HG02884 (cell line): ENCODE results near the gene PLPPR2.
"Not testable (repeated sequence)": the region's sequence is repeated elsewhere in the genome, so short reads cannot be mapped to it uniquely, and the experiment has no call there.

Source experiments
- ATAC-seq: cut with Tn5 transposase; IDR thresholded peaks from one replicate; pipeline ENCODE4 v1.9.1; 2021; ENCODE audit warnings: mild to moderate bottlenecking, moderate library complexity; ENCODE audit not compliant: unreplicated experiment

The PLPPR2 gene

GRCh38 chr19:11355160-11356073, at the start of gene PLPPR2:
TSS of gene PLPPR2 (plus strand) at chr19:11355432. CDS start at chr19:11357674, 2,242 bp downstream.
- no peak for ATAC-seq

- no peak for ATAC-seq
Observed at GRCh38 chr19:11306337-11306736, 48.9 kb upstream of the PLPPR2 start.

DNA sequence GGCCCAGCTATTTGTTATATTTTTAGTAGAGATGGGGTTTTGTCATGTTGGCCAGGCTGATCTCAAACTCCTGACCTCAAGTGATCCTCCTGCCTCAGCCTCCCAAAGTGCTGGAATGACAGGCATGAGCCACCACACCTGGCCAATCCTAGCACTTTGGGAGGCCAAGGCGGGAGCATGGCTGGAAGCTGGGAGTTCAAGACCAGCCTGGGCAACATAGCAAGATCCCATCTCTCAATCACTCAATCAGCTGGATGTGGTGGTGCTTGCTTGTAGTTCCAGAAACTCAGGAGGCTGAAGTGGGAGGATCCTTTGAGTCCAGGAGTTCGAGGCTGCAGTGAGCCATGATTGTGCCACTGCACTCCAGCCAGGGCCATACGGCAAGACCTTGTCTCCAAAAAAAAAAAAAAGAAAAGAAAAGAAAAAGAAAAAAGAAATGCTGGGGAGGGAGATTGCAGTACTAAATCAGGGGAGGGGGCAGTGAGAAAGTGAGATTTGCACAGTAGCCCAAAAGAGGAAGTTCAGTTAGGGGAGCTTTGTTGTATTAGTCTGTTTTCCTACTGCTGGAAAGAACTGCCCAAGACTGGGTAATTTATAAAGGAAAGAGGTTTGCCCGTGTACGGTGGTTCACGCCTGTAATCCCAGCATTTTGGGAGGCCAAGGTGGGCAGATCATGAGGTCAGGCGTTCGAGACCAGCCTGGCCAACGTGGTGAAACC, 34.8 kb upstream of the PLPPR2 start:
- ATAC-seq, result not testable (repeated sequence)

DNA sequence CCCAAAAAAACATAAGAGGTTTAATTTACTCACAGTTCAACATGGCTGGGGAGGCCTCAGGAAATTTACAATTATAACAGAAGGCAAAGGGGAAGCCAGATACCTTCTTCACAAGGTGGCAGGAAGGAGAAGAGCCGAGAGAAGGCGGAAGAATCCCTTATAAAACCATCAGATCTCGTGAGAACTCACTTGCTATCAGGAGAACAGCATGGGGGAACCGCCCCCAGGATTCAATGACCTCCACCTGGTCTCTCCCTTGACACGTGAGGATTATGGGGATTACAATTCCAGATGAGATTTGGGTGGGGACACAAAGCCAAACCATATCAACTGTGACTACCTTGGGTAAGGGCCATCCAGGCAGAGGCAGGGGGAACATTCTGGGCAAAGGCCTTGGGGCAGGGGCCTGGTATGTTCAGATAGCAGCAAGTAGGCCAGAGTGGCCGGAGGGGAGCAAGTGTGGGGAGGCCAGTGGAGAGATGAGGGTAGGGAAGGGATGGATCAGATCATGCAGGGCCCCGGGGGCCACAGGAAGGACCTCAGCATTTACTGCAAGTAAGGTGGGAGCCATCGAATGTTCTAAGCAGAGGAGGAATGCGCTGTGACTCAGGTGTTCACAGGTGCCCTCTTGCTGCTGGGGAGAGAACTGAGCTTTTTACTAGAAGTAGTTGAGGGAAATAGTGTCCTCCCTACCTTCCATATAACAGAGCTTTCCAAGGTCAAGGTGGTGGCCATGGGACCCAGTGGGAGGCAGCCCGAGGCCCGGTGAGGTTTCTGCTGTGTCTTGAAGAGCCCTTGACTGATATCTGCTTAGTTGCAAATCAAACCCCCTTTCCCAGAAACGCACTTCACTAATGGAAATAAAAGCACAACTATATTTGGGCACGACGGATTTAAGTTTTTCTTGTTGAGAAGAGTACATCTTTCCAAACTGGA, 33.8 kb upstream of the PLPPR2 start:
- ATAC-seq, result no peak

- ATAC-seq, result no peak
Observed at GRCh38 chr19:11322269-11323024, 32.8 kb upstream of the PLPPR2 start.

GRCh38 chr19:11323601-11324078, 31.6 kb upstream of the PLPPR2 start:
- ATAC-seq, result no peak

GRCh38 chr19:11324079-11324661, 31.1 kb upstream of the PLPPR2 start:
- ATAC-seq, result no peak

GRCh38 chr19:11324748-11325389, 30.4 kb upstream of the PLPPR2 start:
- no peak for ATAC-seq

DNA sequence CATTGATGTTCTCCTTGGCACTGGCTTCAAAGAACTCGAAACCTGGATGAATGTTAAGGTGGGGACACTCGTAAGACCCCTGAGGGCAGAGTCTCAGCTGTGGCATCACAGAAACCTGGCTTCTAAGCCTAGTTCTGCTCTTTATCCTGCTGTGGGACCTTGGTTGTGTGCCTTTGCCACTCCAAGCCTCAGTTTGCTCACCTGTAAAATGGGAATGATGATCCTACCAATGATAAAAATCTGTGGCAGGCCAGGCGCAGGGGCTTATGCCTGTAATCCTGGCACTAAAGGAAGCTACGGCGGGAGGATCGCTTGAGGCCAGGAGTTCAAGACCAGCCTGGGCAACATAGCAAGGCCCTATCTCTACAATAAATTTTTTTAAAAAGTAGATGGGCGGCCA, 29.7 kb upstream of the PLPPR2 start:
- ATAC-seq, result no peak

DNA sequence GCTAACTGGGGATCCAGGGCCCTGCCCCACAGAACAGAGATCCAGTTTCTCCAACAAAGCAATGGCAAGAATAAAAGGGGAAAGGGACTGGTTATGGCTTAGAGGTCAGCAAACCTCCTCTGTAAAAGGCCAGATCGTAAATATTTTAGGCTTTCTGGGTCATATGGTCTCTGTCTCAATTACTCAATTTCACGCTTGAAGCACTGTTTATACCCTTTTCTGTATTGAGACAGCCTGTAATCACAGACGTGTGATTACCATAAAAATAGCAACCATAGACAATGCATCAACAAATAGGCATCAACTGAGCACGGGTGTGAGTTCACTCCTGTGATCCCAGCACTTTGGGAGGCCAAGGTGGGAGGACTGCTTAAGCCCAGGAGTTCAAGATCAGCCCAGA, 25.1 kb upstream of the PLPPR2 start:
- no peak for ATAC-seq

DNA sequence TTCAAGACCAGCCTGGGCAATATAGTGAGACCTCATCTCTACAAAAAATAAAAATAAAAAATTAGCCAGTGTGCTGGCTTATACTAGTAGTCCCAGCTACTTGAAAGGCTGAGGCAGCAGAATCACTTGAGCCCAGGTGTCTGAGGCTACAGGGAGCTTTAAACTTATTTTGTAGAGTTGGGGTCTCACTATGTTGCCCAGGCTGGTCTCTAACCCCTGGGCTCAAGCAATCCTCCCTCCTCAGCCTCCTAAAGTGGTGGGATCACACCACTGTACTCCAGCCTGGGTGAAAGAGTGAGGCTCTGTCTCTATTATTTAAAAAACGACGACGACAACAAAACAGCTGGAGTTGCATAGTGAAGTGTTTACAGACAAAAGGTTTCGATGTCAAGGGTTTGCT, 23.7 kb upstream of the PLPPR2 start:
- no peak for ATAC-seq

- ATAC-seq, result no peak
Observed at GRCh38 chr19:11332822-11333221, 22.4 kb upstream of the PLPPR2 start.

DNA sequence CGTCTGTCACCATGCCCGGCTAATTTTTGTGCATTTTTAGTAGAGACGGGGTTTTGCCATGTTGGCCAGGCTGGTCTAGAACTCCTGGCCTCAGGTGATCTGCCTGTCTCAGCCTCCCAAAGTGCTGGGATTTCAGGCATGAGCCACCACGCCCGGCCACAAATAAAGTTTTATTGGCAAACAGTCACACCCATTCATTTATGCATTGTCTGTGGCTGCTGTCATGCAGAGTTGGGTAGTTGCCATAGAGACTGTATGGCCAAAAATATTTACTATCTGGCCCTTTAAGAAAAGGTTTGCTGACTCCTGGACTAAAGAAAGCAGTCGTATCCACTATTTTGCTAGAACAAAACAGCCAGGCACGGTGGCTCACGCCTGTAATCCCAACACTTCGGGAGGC, 21.4 kb upstream of the PLPPR2 start:
- not testable (repeated sequence) for ATAC-seq

DNA sequence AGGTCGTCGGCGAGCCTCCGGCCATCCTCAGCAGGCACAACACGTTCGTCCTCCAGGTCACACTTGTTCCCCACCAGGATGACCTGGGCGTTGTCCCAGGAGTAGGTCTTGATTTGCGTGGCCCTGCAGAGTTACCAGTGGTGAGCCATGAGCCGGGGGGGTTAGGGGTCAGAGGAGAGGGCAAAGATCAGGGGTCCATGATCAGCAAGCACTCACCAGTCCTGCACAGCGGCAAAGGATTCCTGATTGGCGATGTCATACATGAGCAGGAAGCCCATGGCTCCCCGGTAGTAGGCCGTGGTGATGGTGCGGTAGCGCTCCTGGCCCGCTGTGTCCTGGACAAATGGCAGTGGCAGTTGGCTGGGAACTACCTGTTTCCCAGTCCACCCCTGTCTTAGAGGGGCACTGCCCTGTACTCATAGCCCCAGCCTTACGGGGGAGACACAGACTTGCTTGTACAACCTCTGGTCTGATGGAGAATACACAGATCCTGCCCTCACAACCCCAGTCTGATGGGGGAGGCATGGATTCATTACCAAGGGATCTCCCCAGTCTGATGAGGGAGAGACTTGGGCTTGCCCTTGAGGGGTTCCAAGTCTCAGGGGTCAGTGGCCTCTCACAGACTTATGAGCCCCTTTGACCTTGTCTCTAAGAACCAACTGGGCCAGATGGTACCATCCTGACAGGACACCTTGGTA, 19.6 kb upstream of the PLPPR2 start:
- ATAC-seq, result no peak

GRCh38 chr19:11337080-11337479, 18.2 kb upstream of the PLPPR2 start:
- ATAC-seq, result no peak

GRCh38 chr19:11338121-11338520, 17.1 kb upstream of the PLPPR2 start:
- ATAC-seq, result no peak

- ATAC-seq, result no peak
Observed at GRCh38 chr19:11338569-11339253, 16.5 kb upstream of the PLPPR2 start.
